HG03139 (cell line): Measurements from ENCODE around the gene APPL1.
"Not testable (repeated sequence)": the region's sequence is repeated elsewhere in the genome, so short reads cannot be mapped to it uniquely, and the experiment has no call there.

Source experiments
- ATAC-seq: cut with Tn5 transposase; IDR thresholded peaks from one replicate; pipeline ENCODE4 v1.9.1; 2021; ENCODE audit not compliant: unreplicated experiment

Gene APPL1

GRCh38 chr3:57268416-57268815, 40.9 kb downstream of the APPL1 start:
- ATAC-seq, result no peak

DNA sequence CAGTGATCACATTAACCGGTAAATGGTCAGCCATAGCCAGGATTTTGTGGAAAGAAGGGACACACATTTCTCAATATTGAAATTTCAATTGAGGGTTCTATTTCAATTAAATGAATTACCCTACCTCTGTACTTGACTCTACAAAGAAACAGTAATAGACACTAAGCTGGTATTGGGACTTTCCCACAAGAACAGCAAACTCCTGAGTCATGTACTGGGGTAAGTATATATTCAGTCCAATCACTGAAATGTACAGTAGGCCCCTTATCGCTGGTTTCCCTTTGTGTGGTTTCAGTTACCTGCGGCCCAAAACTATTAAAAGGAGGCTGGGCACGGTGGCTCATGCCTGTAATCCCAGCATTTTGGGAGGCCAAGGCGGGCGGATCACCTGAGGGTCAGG, 47.3 kb downstream of the APPL1 start:
- ATAC-seq, result no peak

DNA sequence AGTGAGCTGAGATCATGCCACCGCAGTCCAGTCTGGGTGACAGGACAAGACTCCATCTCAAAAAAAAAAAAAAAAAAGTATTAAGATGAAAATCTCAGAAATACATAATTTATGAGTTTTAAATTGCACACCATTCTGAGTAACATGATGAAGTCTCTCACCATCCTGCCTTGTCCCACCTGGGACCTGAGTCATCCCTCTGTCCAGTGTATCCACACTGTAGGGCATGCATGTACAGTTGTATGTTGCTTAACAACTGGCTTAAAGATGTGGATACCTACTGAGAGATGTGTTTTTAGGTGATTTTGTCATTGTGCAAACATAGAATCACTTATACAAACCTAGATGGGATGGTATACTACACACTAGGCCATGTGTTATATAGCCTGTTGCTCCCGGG, 47.9 kb downstream of the APPL1 start:
- no peak for ATAC-seq

- no peak for ATAC-seq
These were observed 50.7 kb downstream of the APPL1 start for GRCh38 chr3:57278237-57278636.

DNA sequence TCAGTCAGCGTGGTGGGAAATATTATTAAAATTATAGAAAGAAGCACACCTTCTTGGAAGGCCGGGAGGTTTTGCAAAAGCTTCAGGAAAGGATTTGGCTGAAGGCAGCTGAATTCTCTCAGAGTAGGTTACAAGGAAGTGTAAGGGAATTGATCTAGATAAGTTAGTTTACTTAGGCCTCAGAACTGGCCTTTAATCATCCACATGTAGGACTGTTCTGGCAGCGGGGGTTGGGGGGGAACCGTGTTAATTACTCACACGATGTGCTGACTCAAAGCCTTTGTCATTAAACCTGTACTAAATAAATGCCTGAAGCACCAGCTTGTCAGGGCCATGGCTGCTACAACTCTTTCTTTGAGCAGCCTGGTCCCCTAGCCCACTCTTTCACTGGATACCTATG, 52.2 kb downstream of the APPL1 start:
- no peak for ATAC-seq

DNA sequence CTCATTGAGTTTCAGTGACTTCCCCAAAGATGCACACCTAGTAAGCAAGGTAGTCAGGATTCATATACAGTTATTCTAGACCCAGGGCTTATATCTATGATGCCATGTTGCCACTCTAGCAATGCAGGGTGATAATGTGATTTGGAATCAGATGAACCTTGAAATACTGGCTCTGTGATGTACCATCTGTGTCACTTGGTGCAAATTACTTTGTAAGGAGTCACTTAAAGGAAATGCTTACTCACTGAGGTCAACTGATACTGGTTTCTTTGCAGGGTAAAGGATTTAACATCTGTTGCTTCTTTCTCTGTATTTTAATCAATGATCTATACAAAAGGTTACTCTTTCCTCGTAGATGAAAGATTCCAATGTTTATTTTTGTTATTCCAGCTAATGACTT, 54.2 kb downstream of the APPL1 start:
- no peak for ATAC-seq

DNA sequence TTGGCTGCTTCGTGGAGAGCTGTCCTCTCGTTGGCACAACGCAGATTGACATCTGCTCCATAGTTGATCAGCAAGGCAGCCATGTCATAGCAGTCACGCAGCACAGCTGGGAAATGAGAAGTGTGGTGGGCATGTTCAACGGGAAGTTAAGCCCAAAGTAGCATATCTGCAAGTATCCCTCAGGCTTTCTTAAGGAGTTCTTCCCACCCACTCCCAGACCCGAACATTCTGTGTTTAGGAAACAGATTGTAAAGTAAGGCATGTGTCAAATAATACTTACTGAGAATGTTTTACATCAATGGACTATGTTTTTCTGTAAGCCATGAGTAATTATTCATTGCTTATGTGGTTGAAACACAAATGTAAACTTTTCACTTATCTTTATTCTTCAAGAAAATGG, 55.8 kb downstream of the APPL1 start:
- no peak for ATAC-seq

DNA sequence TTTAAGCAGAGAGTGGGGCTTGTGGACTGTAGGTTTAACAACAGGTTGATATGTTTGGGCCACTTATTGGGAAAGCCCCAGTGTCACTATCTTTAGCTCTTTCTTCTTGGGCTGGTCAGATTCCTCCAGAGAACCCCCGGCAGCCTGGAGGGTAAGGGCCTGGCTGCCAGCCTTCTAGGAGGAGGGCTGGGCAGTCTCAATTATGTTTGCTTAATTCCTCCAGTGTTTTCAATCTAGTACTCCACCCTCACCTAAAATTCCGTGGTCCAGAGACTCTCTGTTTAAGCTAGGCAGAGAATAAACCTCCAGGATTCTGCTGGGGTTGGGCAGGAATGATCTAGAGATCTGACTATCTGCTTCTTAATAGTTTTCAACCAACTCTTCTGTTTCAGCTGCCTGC, 59.7 kb downstream of the APPL1 start:
- ATAC-seq, result no peak

- no peak for ATAC-seq
These were observed 60.9 kb downstream of the APPL1 start for GRCh38 chr3:57288403-57288802.

DNA sequence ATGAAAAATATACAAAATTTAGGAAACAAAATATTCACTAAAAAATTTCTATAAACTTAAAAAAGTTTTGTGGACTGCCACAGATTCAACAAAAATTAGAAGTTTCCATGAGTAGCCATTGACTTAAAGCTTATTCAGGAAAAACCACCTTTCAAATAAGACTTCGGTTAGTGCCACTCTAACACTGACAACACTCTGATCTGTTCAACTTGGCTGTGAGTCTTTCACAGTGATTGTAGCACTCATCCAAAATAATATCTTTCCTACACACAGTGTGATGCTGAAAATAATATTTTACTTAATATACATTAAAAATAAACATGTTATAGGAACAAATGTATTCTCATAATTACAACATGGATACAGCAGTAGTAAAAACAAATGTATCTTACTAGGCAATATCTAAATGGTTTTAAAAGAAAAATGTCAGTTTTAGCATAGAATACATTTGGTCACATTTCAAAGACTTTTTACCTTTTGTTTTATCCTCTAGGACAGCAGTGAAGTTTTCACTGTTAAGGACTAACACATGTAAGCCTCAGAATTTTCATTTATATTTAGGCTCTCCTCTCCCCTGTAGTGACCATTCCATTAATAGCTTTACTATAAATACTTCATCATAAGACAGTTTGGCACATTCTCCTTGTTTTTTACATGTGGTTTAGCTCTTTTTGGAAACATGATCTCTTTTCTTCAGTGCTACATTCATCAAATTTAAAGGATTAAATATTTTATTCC, 64.8 kb downstream of the APPL1 start, which contains the start of gene ASB14:
Gene ASB14 (minus strand): TSS at position 527 of the 738 bp plus-strand sequence. CDS start 652 bp downstream, outside the sequence.
- ATAC-seq, result no peak

DNA sequence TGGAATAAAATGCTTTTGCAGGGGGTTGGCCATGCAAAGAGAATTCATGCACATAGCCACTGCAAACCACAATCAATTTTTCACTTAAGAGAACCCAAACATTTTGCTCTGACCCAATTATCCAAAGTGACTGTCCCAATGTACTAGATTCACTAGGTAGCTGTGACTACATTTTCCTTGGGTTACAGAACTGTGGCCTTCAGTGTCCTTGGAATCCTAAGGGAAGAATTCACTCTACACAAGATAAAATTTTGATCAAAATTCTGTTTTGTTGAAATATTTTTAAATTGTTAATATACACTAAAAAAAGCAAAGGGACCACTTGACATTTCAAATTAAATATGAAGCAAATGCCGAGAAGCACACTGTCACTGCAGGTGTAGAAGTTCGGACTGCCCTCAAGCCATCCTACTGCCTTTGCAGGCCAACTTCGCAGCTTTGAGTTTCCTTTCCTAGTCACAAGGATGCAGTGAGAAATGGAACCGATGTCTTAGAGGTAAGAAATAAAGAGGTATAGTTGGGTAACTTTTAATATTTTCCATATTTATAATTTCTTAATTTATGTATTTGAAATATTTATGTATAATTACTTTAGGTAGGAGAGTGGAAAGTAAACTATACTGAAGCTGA, 65.5 kb downstream of the APPL1 start:
- ATAC-seq, result no peak

GRCh38 chr3:57298041-57298440, 70.5 kb downstream of the APPL1 start:
- ATAC-seq, result no peak

DNA sequence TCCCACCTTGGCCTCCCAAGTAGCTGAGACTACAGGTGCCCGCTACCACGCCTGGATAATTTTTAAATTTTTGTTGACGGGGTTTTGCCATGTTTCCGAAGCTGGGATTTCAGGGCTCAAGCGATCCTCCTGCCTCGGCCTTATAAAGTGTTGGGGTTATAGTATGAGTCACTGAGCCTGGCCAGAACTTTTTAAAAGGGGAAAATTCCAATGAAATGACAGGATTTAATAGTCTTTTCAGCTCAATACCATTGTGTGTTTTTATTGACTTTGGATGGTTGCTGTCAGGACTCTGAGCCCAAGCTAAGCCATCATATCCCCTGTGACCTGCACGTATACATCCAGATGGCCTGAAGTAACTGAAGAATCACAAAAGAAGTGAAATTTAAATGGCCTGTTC, 76.0 kb downstream of the APPL1 start:
- not testable (repeated sequence) for ATAC-seq

DNA sequence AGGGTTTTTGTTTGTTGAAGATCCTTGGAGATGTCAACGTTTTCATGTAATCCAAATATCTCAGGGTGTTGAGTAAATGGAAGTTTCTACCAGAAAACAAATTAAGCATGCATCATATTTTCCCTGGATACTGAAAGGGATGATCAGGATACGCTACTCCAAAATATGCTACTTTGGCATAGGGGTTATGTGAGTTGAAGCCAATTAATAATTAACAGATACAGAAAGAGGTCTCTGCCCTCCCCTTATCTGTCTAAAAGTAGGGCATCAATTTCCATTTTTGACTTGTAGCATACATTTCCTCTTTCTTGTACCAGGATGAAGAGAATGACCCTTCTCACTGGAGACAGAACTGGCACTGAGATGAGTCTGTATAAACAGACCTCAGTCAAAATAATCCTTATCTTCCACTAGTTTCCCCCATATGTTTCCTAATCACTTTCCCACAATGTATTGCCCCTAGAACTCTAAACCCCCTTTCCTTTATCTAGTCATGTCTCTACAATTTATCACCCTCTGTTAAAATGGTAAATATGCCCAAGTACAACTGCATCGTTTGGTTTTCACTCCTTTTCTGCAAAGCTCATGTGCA, 82.3 kb downstream of the APPL1 start:
- no peak for ATAC-seq

DNA sequence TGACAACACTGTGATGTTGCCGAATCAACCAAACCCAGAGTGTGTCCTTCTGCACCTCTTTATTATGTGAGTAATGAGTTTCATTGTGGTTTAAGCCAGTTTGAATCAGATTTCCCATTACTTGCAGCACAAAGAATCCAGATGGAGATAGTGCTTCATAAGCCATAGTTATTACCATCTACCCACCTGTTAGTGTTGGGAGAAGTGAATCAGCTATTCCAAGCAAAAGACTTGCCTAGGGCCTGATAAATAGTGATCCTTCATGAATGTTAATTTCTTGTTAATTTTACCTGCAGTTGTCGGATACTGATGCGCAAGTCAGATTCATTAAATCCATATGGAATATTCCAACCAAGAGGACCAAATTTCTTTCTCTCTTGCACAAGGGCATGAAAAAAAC, 86.7 kb downstream of the APPL1 start:
- ATAC-seq, result no peak
